NCI-H2029 treated with DMSO at 0.1 percent for 48 hours (cell line): ENCODE results near the gene CD59.
A peak's percentile ranks its signal among the peaks of the same experiment; 100 is the strongest.
"Not testable (repeated sequence)": the region's sequence is repeated elsewhere in the genome, so short reads cannot be mapped to it uniquely, and the experiment has no call there.

Source experiments
- DNase-seq: peaks from one replicate; lab custom pipeline; 2025; lab: John Stamatoyannopoulos, UW

Gene CD59

GRCh38 chr11:33692541-33692940 is 43.7 kb downstream of the CD59 start:
- no peak for DNase-seq

GRCh38 chr11:33692013-33692504 is 44.2 kb downstream of the CD59 start:
- peak; percentile 98 for DNase-seq

DNA sequence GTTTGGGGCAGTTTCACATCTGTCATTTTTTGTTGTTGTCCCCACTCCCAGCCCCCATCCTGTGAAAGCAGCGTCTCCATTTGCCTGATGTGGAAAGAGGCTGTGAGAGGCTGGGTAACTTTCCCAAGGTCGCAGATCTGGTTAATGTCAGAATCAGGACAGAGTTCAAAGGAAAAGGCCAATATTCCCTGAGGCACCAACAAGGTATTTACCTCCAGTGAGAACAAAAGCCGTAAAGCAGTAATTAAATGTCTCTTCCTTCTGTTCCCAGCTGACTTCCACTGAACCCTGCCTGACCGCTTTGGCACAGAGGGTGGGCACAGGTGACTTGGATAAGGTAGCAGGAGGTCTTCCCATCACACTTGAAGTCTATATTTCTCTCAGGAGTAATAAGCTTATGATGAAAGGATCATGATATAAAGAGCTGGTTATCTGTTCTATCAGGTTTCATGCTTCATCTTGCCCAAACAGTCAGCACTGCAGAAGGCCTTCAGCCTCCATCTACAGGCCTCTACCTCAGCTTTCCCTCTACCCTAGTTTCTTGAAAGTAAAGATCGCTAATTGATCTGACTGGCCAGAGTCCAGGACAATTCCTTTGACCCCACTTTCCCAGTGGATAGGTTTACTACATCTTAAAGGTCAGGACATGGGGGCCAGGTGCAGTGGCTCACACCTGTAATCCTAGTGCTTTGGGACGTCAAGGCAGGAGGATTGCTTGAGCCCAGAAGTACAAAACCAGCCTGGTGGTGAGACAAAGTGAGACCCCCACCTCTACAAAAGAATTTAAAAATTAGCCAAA is 45.0 kb downstream of the CD59 start:
- no peak for DNase-seq

- DNase-seq, result no peak
These were observed 45.7 kb downstream of the CD59 start for GRCh38 chr11:33690290-33691065.

DNA sequence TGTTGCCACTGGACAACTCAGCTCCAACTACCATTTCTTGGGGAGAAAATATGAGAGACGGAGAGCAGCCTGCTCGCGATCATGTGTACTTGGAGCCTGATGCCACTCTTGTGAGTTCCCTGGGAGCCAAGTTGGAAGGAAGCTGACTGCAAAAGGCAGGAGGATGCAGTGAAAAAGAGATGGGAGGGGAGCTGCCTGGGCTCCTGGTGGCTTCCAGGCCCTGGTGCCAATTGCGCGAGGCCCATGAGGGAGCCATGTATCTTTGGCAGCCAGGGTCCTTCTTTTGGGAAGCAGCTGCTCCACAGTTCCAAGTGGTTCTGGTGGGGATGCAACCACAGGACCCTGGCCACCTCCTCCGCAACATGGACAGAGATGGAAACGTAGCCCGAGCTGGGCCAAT is 46.7 kb downstream of the CD59 start:
- DNase-seq, result no peak

- DNase-seq, result no peak
These were observed 47.1 kb downstream of the CD59 start for GRCh38 chr11:33689085-33689484.

DNA sequence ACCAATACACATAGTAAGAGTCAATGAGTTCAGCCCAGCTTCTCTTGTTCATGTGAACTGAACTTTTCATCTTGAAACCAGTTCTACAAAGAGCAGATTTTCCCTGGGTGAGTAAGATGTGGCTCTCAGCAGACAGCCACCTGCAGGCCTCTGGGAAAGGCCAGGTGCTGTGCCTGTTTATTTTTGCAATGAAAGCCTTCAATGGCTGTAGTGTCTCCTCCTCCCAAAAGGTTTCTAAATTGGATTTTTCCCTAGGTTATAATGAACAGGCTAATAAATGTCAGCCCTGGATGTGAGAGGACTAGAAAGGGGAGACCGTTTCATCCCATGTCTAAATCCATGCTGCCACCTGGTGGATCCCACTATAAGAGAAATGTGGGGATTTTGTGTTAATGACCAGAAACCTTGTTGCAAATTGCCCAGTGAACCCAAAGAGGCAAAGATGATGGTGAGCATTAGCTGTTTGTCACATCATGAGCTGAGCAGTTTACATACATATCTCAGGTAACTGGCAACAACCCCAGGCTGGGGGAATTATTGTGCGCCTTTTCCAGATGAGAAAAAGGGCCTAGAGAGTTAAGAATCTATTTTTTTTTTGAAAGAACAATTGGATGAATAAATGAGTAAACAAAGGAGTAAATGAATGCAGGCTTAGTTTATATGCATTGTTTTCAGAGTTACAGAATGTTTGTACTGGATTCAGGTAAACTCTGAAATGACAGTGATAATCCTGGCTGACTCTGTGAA is 48.3 kb downstream of the CD59 start:
- peak; percentile 55 for DNase-seq

GRCh38 chr11:33685082-33685481 is 51.1 kb downstream of the CD59 start:
- DNase-seq, result no peak

DNA sequence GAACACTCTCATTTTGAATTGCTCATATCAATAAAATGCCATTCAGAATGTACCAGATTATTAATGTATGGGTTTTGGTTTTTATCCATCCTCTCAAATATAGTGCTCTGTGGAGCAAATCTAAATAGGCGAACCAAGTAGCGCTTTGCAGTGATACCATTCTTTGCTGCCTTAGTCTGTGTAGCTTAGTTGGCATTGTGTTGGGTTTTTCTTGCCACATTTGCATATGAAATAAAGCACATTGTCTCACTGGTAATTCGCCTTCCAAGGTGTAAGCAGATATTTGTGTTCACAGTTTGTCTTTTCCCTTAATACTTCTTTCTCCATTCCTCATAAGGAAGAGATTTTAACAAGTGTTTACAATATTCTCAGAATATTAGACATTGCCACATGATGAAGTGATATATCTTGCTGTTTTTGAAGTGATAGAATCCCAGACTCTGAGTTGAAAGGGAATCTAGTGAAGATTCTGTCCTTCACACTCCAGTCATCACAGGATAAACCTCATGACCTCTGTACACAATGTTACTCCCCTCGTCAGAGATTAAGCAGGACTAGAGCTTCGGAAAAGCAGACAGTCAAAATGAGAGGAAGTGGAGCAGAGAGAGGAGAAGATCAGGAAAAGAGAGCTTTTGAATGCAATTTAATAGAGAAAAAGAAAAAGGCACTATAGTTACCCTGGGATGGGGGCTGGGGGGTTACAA is 52.1 kb downstream of the CD59 start:
- DNase-seq, result no peak

DNA sequence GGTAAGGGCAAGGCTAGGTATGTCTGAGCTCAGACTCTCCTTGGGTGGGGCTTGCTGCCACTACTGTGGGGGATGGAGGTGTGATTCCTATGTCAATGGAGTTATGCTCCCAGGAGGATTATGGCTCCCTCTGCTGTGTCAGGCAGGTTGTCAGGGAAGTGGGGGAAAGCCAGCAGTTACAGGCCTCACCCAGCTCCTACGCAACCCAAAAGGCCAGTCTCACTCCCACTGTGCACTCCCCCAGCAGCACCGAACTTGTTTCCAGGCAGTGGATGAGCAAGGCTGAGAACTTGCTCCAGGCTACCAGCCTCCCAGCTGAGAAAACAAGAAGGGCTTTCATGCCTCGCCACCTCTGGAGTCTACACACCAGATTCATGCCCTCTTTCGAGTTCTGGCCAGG is 53.8 kb downstream of the CD59 start:
- no peak for DNase-seq

- no peak for DNase-seq
These were observed 54.2 kb downstream of the CD59 start for GRCh38 chr11:33682019-33682418.

GRCh38 chr11:33678616-33679015 is 57.6 kb downstream of the CD59 start:
- DNase-seq, result not testable (repeated sequence)

- DNase-seq, result no peak
These were observed 62.0 kb downstream of the CD59 start for GRCh38 chr11:33674035-33674814.

GRCh38 chr11:33672273-33672672 is 64.0 kb downstream of the CD59 start:
- no peak for DNase-seq

GRCh38 chr11:33670250-33671011 is 65.8 kb downstream of the CD59 start:
- DNase-seq, result no peak

DNA sequence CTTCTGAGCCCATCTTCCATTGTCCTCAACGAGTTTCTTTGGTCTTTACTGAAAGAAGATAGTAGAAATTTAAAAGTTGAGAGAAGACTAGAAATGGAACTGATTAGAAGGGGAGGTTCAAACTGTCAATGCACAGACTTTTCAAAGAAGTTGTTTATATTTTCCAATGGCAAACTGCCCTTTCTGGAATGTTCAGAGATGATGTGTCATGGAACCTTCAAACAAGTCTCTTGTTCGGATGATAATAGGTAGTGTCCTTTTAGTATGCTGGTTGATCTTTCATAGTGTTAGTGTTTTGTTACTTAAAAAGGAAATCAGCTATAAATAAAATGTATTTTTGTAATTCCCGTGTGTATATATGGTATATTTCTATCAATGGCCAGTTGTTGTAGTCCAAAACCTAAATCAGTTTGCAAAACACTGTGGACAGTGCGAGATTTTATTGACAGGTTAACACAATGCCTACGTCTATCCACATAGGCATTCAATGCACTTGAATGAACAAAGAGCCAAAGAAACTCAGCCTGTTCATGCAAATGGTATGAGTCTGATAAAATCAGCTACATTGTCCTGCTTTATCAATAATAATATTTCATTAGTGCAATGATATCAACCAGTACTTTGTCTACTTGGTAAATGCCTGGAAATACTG is 66.5 kb downstream of the CD59 start:
- DNase-seq, result no peak

- DNase-seq, result no peak
These were observed 67.1 kb downstream of the CD59 start for GRCh38 chr11:33668951-33669596.

GRCh38 chr11:33668468-33668825 is 67.8 kb downstream of the CD59 start:
- DNase-seq, result peak; percentile 45

DNA sequence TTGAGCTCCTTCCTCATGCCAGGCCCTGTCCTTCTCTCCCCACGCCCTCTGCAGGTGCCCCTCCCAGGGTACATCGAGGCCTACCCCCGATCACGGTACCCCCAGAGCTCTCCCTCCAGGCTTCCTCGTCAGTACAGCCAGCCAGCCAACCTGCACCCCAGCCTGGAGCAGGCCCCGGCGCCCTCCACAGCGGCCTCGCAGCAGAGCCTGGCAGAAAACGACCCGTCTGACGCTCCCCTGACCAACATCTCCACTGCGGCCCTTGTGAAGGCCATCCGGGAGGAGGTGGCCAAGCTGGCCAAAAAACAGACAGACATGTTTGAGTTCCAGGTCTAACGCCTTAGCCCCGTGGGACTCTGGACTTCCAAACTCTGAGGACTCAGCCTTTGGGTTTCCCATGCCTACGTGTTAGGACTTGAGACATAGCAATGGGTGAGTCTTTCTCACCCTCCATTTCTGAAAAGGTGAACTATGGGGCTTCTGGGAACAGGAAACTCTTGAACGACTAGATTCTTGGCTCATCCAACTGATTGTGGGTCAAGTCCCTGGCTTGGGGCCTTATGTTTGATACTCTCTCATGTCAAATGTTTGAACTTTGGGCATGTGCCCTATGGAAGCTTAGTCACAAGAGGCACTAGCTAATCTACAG is 68.3 kb downstream of the CD59 start:
- DNase-seq, result no peak
